H1 (cell line): ENCODE measurements around the gene UCMA. TPM values are rescaled to one million over a fixed set of nuclear protein-coding genes. Genes with fewer than 3 reads are reported as not detected.

Source experiments
- CTCF ChIA-PET: fragments of 300-600 bp; sonication (Branson Sonifier 250); formaldehyde crosslinking; loops from one replicate; lab custom pipeline; 2021; ENCODE audit not compliant: partially characterized antibody; lab: Charles Lee
- POLR2A ChIA-PET: fragments of 300-600 bp; sonication (Branson Sonifier 250); formaldehyde crosslinking; loops from one replicate; lab custom pipeline; 2021; ENCODE audit warnings: inconsistent platforms; ENCODE audit not compliant: partially characterized antibody; lab: Charles Lee
- DNase-seq, 2 experiments: peaks; one replicate each; pipeline versions ENCODE4 v3.0.0 to v3.0.0-alpha.2; 2010 to 2022; ENCODE audit warnings: low spot score in 2 of 2, low read depth in 1 of 2, mixed read lengths in 1 of 2
- FAIRE-seq: peaks from 2 replicates; lab custom pipeline; 2011; peaks lifted over from hg19 to GRCh38; lab: Jason Lieb, UNC
- H2AFZ ChIP-seq: 2 replicates; pipeline ENCODE4 v1.8.1; 2012; ENCODE audit warnings: low read length, inconsistent platforms
- H2AK5ac ChIP-seq: 2 replicates; pipeline ENCODE4 v1.6.1; 2013; ENCODE audit warnings: low read depth, low read length
- H2BK120ac ChIP-seq: replicated peaks from 2 replicates; pipeline ENCODE3; 2013; ENCODE audit warnings: low read depth, low read length, inconsistent platforms
- H2BK12ac ChIP-seq: 2 replicates; pipeline ENCODE4 v1.6.1; 2013; ENCODE audit warnings: low read depth, low read length
- H2BK15ac ChIP-seq: 2 replicates; pipeline ENCODE4 v1.6.1; 2013; ENCODE audit warnings: low read length
- H2BK20ac ChIP-seq: 2 replicates; pipeline ENCODE4 v1.6.1; 2013; ENCODE audit warnings: low read length
- H2BK5ac ChIP-seq: 2 replicates; pipeline ENCODE4 v1.6.1; 2013; ENCODE audit warnings: low read depth, low read length
- H3K14ac ChIP-seq: 2 replicates; pipeline ENCODE4 v1.6.1; 2013; ENCODE audit warnings: inconsistent platforms; ENCODE audit not compliant: insufficient read length
- H3K18ac ChIP-seq: 2 replicates; pipeline ENCODE4 v1.6.1; 2013; ENCODE audit warnings: low read length; ENCODE audit errors: extremely low read depth
- H3K23ac ChIP-seq: 2 replicates; pipeline ENCODE4 v1.6.1; 2013; ENCODE audit warnings: inconsistent platforms; ENCODE audit not compliant: insufficient read length
- H3K23me2 ChIP-seq: 2 replicates; pipeline ENCODE4 v1.6.1; 2013; ENCODE audit warnings: low read depth, low read length
- H3K27ac ChIP-seq: 2 replicates; pipeline ENCODE4 v1.6.1; 2011; ENCODE audit warnings: low read depth, low read length, inconsistent platforms
- H3K27me3 ChIP-seq, 4 experiments: replicated peaks in 1 of 4; 1 replicate in 1 of 4; 2 replicates in 3 of 4; pipeline versions ENCODE4 v1.6.1 to v1.8.1; 2011 to 2013; ENCODE audit warnings: low read length in 3 of 4, mild to moderate bottlenecking in 3 of 4, inconsistent platforms in 2 of 4, mixed read lengths in 2 of 4, moderate library complexity in 1 of 4; ENCODE audit not compliant: control insufficient read depth in 3 of 4, insufficient read depth in 3 of 4; ENCODE audit errors: extremely low read depth in 1 of 4
- H3K36me3 ChIP-seq, 4 experiments: 2 replicates each; pipeline versions ENCODE4 v1.6.1 to v1.8.1; 2011 to 2013; ENCODE audit warnings: mild to moderate bottlenecking in 4 of 4, low read length in 3 of 4, moderate library complexity in 2 of 4, control low read depth in 1 of 4, inconsistent platforms in 1 of 4; ENCODE audit not compliant: insufficient read depth in 4 of 4, control insufficient read depth in 2 of 4
- H3K4ac ChIP-seq: replicated peaks from 2 replicates; pipeline ENCODE3; 2013; ENCODE audit warnings: low read length, low read depth, mixed read lengths, inconsistent platforms; ENCODE audit not compliant: insufficient read length
- H3K4me1 ChIP-seq, 4 experiments: replicated peaks in 1 of 4; 1 replicate in 1 of 4; 2 replicates in 3 of 4; pipeline versions ENCODE4 v1.6.1 to v1.8.1; 2011 to 2013; ENCODE audit warnings: low read length in 3 of 4, inconsistent platforms in 2 of 4, mixed read lengths in 1 of 4; ENCODE audit not compliant: insufficient read depth in 4 of 4, control insufficient read depth in 3 of 4
- H3K4me2 ChIP-seq, 2 experiments: 2 replicates each; pipeline versions ENCODE4 v1.6.1 to v1.8.1; 2011 to 2013; ENCODE audit warnings: low read depth in 2 of 2, low read length in 2 of 2, control low read depth in 1 of 2, inconsistent platforms in 1 of 2, mild to moderate bottlenecking in 1 of 2; ENCODE audit not compliant: insufficient read depth in 1 of 2
- H3K4me3 ChIP-seq, 4 experiments: fragments of 200-600, 300-600 bp in 1 of 4; sonication (generic), shearing (Covaris generic), sonication (Bioruptor Twin) in 1 of 4; 2 replicates each; pipeline versions ENCODE4 v1.5.1 to v1.8.1; 2011 to 2016; ENCODE audit warnings: low read length in 4 of 4, low read depth in 3 of 4, control low read depth in 2 of 4, inconsistent platforms in 2 of 4, mild to moderate bottlenecking in 2 of 4, mixed read lengths in 1 of 4, moderate library complexity in 1 of 4; ENCODE audit not compliant: insufficient read depth in 2 of 4; ENCODE audit errors: extremely low read depth in 1 of 4
- H3K56ac ChIP-seq: replicated peaks from 2 replicates; pipeline ENCODE3; 2013; ENCODE audit warnings: low read depth, mild to moderate bottlenecking, mixed read lengths, low read length, inconsistent platforms; ENCODE audit not compliant: insufficient read length
- H3K79me1 ChIP-seq: 2 replicates; pipeline ENCODE4 v1.6.1; 2013; ENCODE audit warnings: low read depth, low read length, control low read depth
- H3K79me2 ChIP-seq, 2 experiments: 2 replicates each; pipeline versions ENCODE4 v1.6.1 to v1.8.1; 2012 to 2013; ENCODE audit warnings: low read length in 2 of 2, mild to moderate bottlenecking in 2 of 2, inconsistent platforms in 1 of 2; ENCODE audit not compliant: insufficient read depth in 2 of 2, control insufficient read depth in 1 of 2
- H3K9ac ChIP-seq, 4 experiments: replicated peaks in 1 of 4; 1 replicate in 1 of 4; 2 replicates in 3 of 4; pipeline versions ENCODE4 v1.6.1 to v1.8.1; 2011 to 2013; ENCODE audit warnings: low read depth in 3 of 4, low read length in 3 of 4, control low read depth in 2 of 4, mild to moderate bottlenecking in 2 of 4, moderate library complexity in 2 of 4, inconsistent platforms in 1 of 4; ENCODE audit errors: extremely low read depth in 1 of 4
- H3K9me3 ChIP-seq, 2 experiments: 2 replicates each; pipeline versions ENCODE4 v1.6.1 to v1.8.1; 2012 to 2013; ENCODE audit warnings: mild to moderate bottlenecking in 2 of 2, moderate library complexity in 2 of 2, control low read depth in 1 of 2, inconsistent platforms in 1 of 2, low read depth in 1 of 2, low read length in 1 of 2, mixed read lengths in 1 of 2; ENCODE audit not compliant: insufficient read depth in 2 of 2
- H4K20me1 ChIP-seq, 2 experiments: replicated peaks in 1 of 2; 2 replicates each; pipeline versions ENCODE3 to v1.8.1; 2011 to 2013; ENCODE audit warnings: inconsistent platforms in 2 of 2, low read length in 2 of 2, mild to moderate bottlenecking in 1 of 2; ENCODE audit not compliant: insufficient read depth in 2 of 2, control insufficient read depth in 1 of 2
- H4K5ac ChIP-seq: 2 replicates; pipeline ENCODE4 v1.6.1; 2013; ENCODE audit warnings: low read length, low read depth, mixed read lengths, inconsistent platforms; ENCODE audit not compliant: insufficient read length
- H4K8ac ChIP-seq: 2 replicates; pipeline ENCODE4 v1.8.0; 2013; ENCODE audit warnings: mild to moderate bottlenecking, moderate library complexity, low read length, inconsistent platforms; ENCODE audit not compliant: insufficient read depth; ENCODE audit errors: extremely low read depth
- H4K91ac ChIP-seq: replicated peaks from 2 replicates; pipeline ENCODE3; 2013; ENCODE audit warnings: low read length, mixed read lengths, inconsistent platforms; ENCODE audit not compliant: insufficient read length
- CBX8 ChIP-seq: fragments of 300-800, 300-1000 bp; sonication (generic); IDR thresholded peaks from 2 replicates; pipeline ENCODE4 v1.7.1; 2016; ENCODE audit warnings: low read depth, low read length, borderline replicate concordance
- POU5F1 ChIP-seq: IDR thresholded peaks from 2 replicates; pipeline ENCODE4 v1.6.1; 2011; ENCODE audit warnings: low read depth, mild to moderate bottlenecking, low read length, moderate library complexity
- TCF12 ChIP-seq: IDR thresholded peaks from 2 replicates; pipeline ENCODE4 v1.6.1; 2011; ENCODE audit warnings: low read depth, mild to moderate bottlenecking, low read length
- WGBS, 2 experiments: shearing (Covaris generic) in 1 of 2; methylation state at CpG; one replicate each; pipeline versions ENCODE4 v1.1.6 to v1.1.7; 2013 to 2015; ENCODE audit warnings: low lambda C conversion rate in 2 of 2, mixed read lengths in 2 of 2, inconsistent platforms in 1 of 2, low coverage in 1 of 2, missing lambda C conversion rate in 1 of 2; ENCODE audit not compliant: insufficient replicate concordance in 2 of 2, insufficient coverage in 1 of 2, insufficient read length in 1 of 2; ENCODE audit errors: extremely low coverage in 1 of 2, missing lambda C conversion rate in 1 of 2; 5-methylcytosine and 5-hydroxymethylcytosine counted together
- polyA plus RNA-seq, 7 experiments: library from polyadenylated mRNA; depleted of rRNA in 3 of 7; stranded (reverse) in 5 of 7; unstranded in 2 of 7; fragments of >200 nt in 5 of 7; fragments of 200-250 nt in 2 of 7; gene quantifications; 1 replicate in 5 of 7; 2 replicates in 1 of 7; 4 replicates in 1 of 7; pipeline versions ENCODE4 v1.2.1 to v1.2.3, GENCODE V29; 2011 to 2013; ENCODE audit warnings: missing spikeins in 2 of 7, mixed read lengths in 2 of 7
- total RNA-seq: library from RNA; stranded (reverse); fragmentation: NEBNext Ultra II Directional; extraction: Animal tissue kit (Norgen Biotek cat#: 25700); gene quantifications from 2 replicates; pipeline ENCODE4 v1.2.1, GENCODE V29; 2021

Gene UCMA
- total and polyA plus RNA-seq, 2 of the 8 experiments (the other 6 are each of a cell fraction or from before 2014, with no cell fraction given): 1.2 to 4.6 TPM

DNA sequence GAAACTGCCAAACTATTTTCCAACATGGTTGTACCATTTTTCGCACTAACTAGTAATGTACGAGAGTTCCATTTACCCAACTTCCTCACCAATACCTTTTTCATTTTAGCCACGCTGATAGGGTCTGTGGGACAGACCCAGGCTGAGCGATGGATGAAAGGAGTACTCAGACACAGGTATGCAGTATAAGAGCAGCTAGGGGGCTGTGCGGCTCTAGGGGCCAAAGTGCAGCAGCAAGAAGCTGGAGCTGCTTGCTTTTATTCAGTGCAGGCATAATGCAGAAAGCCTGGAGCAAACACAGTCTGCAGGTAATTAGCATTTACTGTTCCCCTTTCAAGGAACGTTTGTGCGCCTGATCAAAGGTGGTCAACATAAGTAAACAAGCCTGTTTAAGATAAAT lies 21.0 kb downstream of the UCMA start:
- DNase-seq (no peak), FAIRE-seq (no peak)
- ChIA-PET POLR2A (interaction anchor here (1.2 to 1.6 kb wide), 3 partner anchors 10 to 13 kb away, joined by 3 to 4 read pairs (median 4); no protein-coding TSS in a partner anchor), CTCF (interaction anchor here (0.8 to 4.2 kb wide), 5 partner anchors 8 to 95 kb away, joined by 3 to 13 read pairs (median 4); no protein-coding TSS in a partner anchor)
- no peak overlapping the region for H3K4me2 ChIP-seq
- H4K5ac ChIP-seq: no peak overlapping the region
- H3K79me1 ChIP-seq: no peaks in the 10 kb centered on the region; the same call in 1 of the 2 replicates
- H4K8ac ChIP-seq: no peak overlapping the region
- no peak overlapping the region for H2BK5ac ChIP-seq
- H2BK120ac ChIP-seq: no peak overlapping the region
- H2BK20ac ChIP-seq: no peak overlapping the region
- no peak overlapping the region for H4K91ac ChIP-seq
- 92% methylated on average over 7 of the region's 7 CpGs; no CpG with 5 or more reads in 1 of the 2 experiments for WGBS, 2 experiments
- TF ChIP-seq POU5F1 (0 out of 2 replicates have a peak, but pooled peaks have one; percentile 17), TCF12 (0 out of 2 replicates have a peak, but pooled peaks have one; percentile 57), CBX8 (no peak)
- H3K14ac ChIP-seq: no peak overlapping the region
- peaks cover 0 to 4% of the 10 kb centered on the region in 2 experiments; a peak in 2 of 4 replicates for H3K9me3 ChIP-seq
- H3K4ac ChIP-seq: no peak overlapping the region
- H3K18ac ChIP-seq: no peak overlapping the region
- H3K23me2 ChIP-seq: no peaks in the 10 kb centered on the region
- H3K79me2 ChIP-seq: no peaks in the 10 kb centered on the region; a peak in 1 of 4 replicates
- no peak overlapping the region for H2AK5ac ChIP-seq
- H2AFZ ChIP-seq: no peak overlapping the region
- no peak overlapping the region for H3K4me3 ChIP-seq
- no peak overlapping the region for H3K56ac ChIP-seq
- H4K20me1 ChIP-seq: no peaks in the 10 kb centered on the region
- no peak overlapping the region for H3K27ac ChIP-seq
- H3K9ac ChIP-seq: no peak overlapping the region
- H3K36me3 ChIP-seq: peaks cover 0 to 44% (median 22%) of the 10 kb centered on the region in 4 experiments; a peak in 5 of 8 replicates
- H3K4me1 ChIP-seq: peaks cover 0 to 4% (median 0%) of the 10 kb centered on the region in 4 experiments; a peak in 1 of 7 replicates
- no peak overlapping the region for H2BK12ac ChIP-seq
- no peak overlapping the region for H2BK15ac ChIP-seq
- no peak overlapping the region for H3K23ac ChIP-seq
- H3K27me3 ChIP-seq: no peaks in the 10 kb centered on the region
